H9 (cell line): ENCODE measurements around the gene CTCF. TPM values are rescaled to one million over a fixed set of nuclear protein-coding genes. Genes with fewer than 3 reads are reported as not detected.

Source experiments
- DNase-seq: peaks from one replicate; pipeline ENCODE4 v3.0.0-alpha.2; 2017
- H2AFZ ChIP-seq: one replicate; pipeline ENCODE4 v1.6.1; 2013; ENCODE audit warnings: mild to moderate bottlenecking, low read length, control low read depth, moderate library complexity
- H2AK5ac ChIP-seq: 2 replicates; pipeline ENCODE4 v1.6.1; 2013; ENCODE audit warnings: low read length, control low read depth, mixed read lengths; ENCODE audit not compliant: insufficient read length
- H2BK120ac ChIP-seq: one replicate; pipeline ENCODE4 v1.6.1; 2013; ENCODE audit warnings: low read depth, mild to moderate bottlenecking, low read length, control low read depth, inconsistent platforms; ENCODE audit not compliant: poor library complexity, severe bottlenecking
- H2BK12ac ChIP-seq: 2 replicates; pipeline ENCODE4 v1.6.1; 2013; ENCODE audit warnings: low read length, control low read depth, mixed read lengths, low read depth; ENCODE audit not compliant: insufficient read length
- H2BK15ac ChIP-seq: 2 replicates; pipeline ENCODE4 v1.6.1; 2013; ENCODE audit warnings: low read depth, low read length, control low read depth
- H2BK20ac ChIP-seq: one replicate; pipeline ENCODE4 v1.6.1; 2013; ENCODE audit warnings: low read depth, mild to moderate bottlenecking, low read length, control low read depth, inconsistent platforms; ENCODE audit not compliant: poor library complexity, severe bottlenecking
- H2BK5ac ChIP-seq: 2 replicates; pipeline ENCODE4 v1.6.1; 2013; ENCODE audit warnings: low read length, control low read depth, mixed read lengths; ENCODE audit not compliant: insufficient read length
- H3K14ac ChIP-seq: 2 replicates; pipeline ENCODE4 v1.6.1; 2013; ENCODE audit warnings: low read length, control low read depth; ENCODE audit not compliant: insufficient read depth
- H3K18ac ChIP-seq: 2 replicates; pipeline ENCODE4 v1.6.1; 2013; ENCODE audit warnings: low read depth, mild to moderate bottlenecking, mixed read lengths, low read length, control low read depth; ENCODE audit not compliant: insufficient read length
- H3K23ac ChIP-seq: 2 replicates; pipeline ENCODE4 v1.6.1; 2013; ENCODE audit warnings: low read length, control low read depth, mixed read lengths, low read depth; ENCODE audit not compliant: insufficient read length
- H3K23me2 ChIP-seq: 2 replicates; pipeline ENCODE4 v1.6.1; 2013; ENCODE audit warnings: low read depth, mild to moderate bottlenecking, mixed read lengths, low read length, control low read depth; ENCODE audit not compliant: insufficient read length, poor library complexity, severe bottlenecking
- H3K27ac ChIP-seq: 2 replicates; pipeline ENCODE4 v1.5.1; 2013; ENCODE audit warnings: low read length, control low read depth, mixed read lengths, low read depth; ENCODE audit not compliant: insufficient read length
- H3K27me3 ChIP-seq: 2 replicates; pipeline ENCODE4 v1.6.1; 2013; ENCODE audit warnings: low read length, control low read depth, inconsistent platforms; ENCODE audit not compliant: insufficient read depth
- H3K4ac ChIP-seq: 2 replicates; pipeline ENCODE4 v1.6.1; 2013; ENCODE audit warnings: low read depth, mild to moderate bottlenecking, control low read depth, inconsistent platforms, low read length, moderate library complexity
- H3K4me1 ChIP-seq: 2 replicates; pipeline ENCODE4 v1.6.1; 2013; ENCODE audit warnings: low read length, control low read depth, inconsistent platforms; ENCODE audit not compliant: insufficient read depth
- H3K4me2 ChIP-seq: 2 replicates; pipeline ENCODE4 v1.6.1; 2013; ENCODE audit warnings: low read length, control low read depth, mixed read lengths; ENCODE audit not compliant: insufficient read length, insufficient read depth
- H3K56ac ChIP-seq: 2 replicates; pipeline ENCODE4 v1.6.1; 2013; ENCODE audit warnings: low read depth, mild to moderate bottlenecking, mixed read lengths, low read length, control low read depth; ENCODE audit not compliant: insufficient read length
- H3K79me1 ChIP-seq: 2 replicates; pipeline ENCODE4 v1.6.1; 2013; ENCODE audit warnings: low read depth, mild to moderate bottlenecking, moderate library complexity, low read length, control low read depth, inconsistent platforms; ENCODE audit not compliant: insufficient read depth, poor library complexity, severe bottlenecking
- H3K79me2 ChIP-seq: 2 replicates; pipeline ENCODE4 v1.6.1; 2013; ENCODE audit warnings: low read length, control low read depth, inconsistent platforms; ENCODE audit not compliant: insufficient read depth
- H3K9ac ChIP-seq: 2 replicates; pipeline ENCODE4 v1.6.1; 2013; ENCODE audit warnings: low read length, control low read depth, mixed read lengths; ENCODE audit not compliant: insufficient read length; ENCODE audit errors: extremely low read depth
- H3K9me3 ChIP-seq: one replicate; pipeline ENCODE4 v1.6.1; 2013; ENCODE audit warnings: low read depth, low read length, inconsistent platforms; ENCODE audit not compliant: control insufficient read depth
- H3T11ph ChIP-seq: one replicate; pipeline ENCODE4 v1.6.1; 2013; ENCODE audit warnings: mild to moderate bottlenecking, low read length, control low read depth, inconsistent platforms
- H4K20me1 ChIP-seq: one replicate; pipeline ENCODE4 v1.6.1; 2013; ENCODE audit not compliant: control insufficient read depth, insufficient read length, insufficient read depth
- H4K5ac ChIP-seq: 2 replicates; pipeline ENCODE4 v1.6.1; 2013; ENCODE audit warnings: low read depth, mild to moderate bottlenecking, mixed read lengths, low read length, control low read depth; ENCODE audit not compliant: insufficient read length
- H4K8ac ChIP-seq: replicated peaks from 2 replicates; pipeline ENCODE4 v1.6.1; 2013; ENCODE audit warnings: low read length, control low read depth, mixed read lengths, low read depth; ENCODE audit not compliant: insufficient read length
- H4K91ac ChIP-seq: 2 replicates; pipeline ENCODE4 v1.6.1; 2013; ENCODE audit warnings: low read depth, mild to moderate bottlenecking, moderate library complexity, mixed read lengths, low read length, control low read depth; ENCODE audit not compliant: insufficient read length
- H3K27ac Mint-ChIP-seq, 3 experiments: 2 replicates in 2 of 3; 3 replicates in 1 of 3; pipeline ENCODE4 v1.8.0; 2020 to 2021; ENCODE audit warnings: mixed read lengths in 3 of 3, mild to moderate bottlenecking in 1 of 3, moderate library complexity in 1 of 3
- H3K27me3 Mint-ChIP-seq: 2 replicates; pipeline ENCODE4 v1.8.0; 2021; ENCODE audit warnings: low read depth, mild to moderate bottlenecking, moderate library complexity, mixed read lengths
- H3K36me3 Mint-ChIP-seq, 3 experiments: 2 replicates in 2 of 3; 3 replicates in 1 of 3; pipeline ENCODE4 v1.8.0; 2020 to 2021; ENCODE audit warnings: low read depth in 3 of 3, mixed read lengths in 3 of 3; ENCODE audit not compliant: insufficient read depth in 1 of 3
- H3K4me1 Mint-ChIP-seq, 2 experiments: 2 replicates each; pipeline ENCODE4 v1.8.0; 2020; ENCODE audit warnings: mixed read lengths in 2 of 2
- H3K4me3 Mint-ChIP-seq, 2 experiments: 2 replicates in 1 of 2; 3 replicates in 1 of 2; pipeline ENCODE4 v1.8.0; 2020 to 2021; ENCODE audit warnings: mild to moderate bottlenecking in 2 of 2, mixed read lengths in 2 of 2, moderate library complexity in 1 of 2
- H3K9me3 Mint-ChIP-seq, 2 experiments: 2 replicates in 1 of 2; 3 replicates in 1 of 2; pipeline ENCODE4 v1.8.0; 2020; ENCODE audit warnings: mild to moderate bottlenecking in 2 of 2, mixed read lengths in 2 of 2, moderate library complexity in 1 of 2
- WGBS: extraction: QIAGEN DNeasy Blood & Tissue Kit; methylation state at CpG from one replicate; pipeline ENCODE4 v1.1.7; 2013; ENCODE audit warnings: missing lambda C conversion rate, low lambda C conversion rate, mixed read lengths; ENCODE audit not compliant: insufficient read length; ENCODE audit errors: extremely low coverage; 5-methylcytosine and 5-hydroxymethylcytosine counted together
- total RNA-seq: library from RNA; stranded (reverse); gene quantifications from 2 replicates; pipeline ENCODE4 v1.2.1, GENCODE V29; 2021
- TF ChIP-seq, protein P1 (sequence below): fragments of 200-600 bp; sonication (generic); conservative IDR thresholded peaks from 3 replicates; pipeline ENCODE4 v1.8.0; 2021; ENCODE audit warnings: antibody characterized with exemption, mild to moderate bottlenecking

The CTCF gene
- total RNA-seq, 1 experiment from 2014 or later: 87.3 TPM

DNA sequence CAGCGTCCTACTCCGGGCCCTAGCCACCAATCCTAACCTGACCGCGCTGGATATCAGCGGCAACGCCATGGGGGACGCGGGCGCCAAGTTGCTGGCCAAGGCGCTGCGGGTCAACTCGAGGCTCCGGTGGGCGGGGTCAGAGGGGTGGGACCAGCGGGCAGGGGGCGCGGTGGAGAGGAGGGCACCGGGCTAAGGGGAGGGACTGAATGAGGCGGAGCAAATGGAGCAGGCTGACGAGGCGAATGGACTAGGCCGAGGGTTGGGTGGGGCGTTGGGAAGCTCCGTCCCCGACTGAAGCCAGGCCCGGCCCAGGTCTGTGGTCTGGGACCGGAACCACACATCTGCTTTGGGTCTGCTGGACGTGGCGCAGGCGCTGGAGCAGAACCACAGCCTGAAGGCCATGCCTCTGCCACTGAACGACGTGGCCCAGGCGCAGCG is 87.2 kb downstream of the CTCF start:
- no peak overlapping the region for H4K91ac ChIP-seq
- WGBS: no CpG with 5 or more reads among the region's 34 CpGs
- H2AK5ac ChIP-seq: no peak overlapping the region
- H4K5ac ChIP-seq: no peak overlapping the region
- TF ChIP-seq, protein P1, sequence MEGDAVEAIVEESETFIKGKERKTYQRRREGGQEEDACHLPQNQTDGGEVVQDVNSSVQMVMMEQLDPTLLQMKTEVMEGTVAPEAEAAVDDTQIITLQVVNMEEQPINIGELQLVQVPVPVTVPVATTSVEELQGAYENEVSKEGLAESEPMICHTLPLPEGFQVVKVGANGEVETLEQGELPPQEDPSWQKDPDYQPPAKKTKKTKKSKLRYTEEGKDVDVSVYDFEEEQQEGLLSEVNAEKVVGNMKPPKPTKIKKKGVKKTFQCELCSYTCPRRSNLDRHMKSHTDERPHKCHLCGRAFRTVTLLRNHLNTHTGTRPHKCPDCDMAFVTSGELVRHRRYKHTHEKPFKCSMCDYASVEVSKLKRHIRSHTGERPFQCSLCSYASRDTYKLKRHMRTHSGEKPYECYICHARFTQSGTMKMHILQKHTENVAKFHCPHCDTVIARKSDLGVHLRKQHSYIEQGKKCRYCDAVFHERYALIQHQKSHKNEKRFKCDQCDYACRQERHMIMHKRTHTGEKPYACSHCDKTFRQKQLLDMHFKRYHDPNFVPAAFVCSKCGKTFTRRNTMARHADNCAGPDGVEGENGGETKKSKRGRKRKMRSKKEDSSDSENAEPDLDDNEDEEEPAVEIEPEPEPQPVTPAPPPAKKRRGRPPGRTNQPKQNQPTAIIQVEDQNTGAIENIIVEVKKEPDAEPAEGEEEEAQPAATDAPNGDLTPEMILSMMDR: no peak
- H4K8ac ChIP-seq: no peak overlapping the region
- no peak overlapping the region for H3K14ac ChIP-seq
- no peak overlapping the region for H3T11ph ChIP-seq
- H2BK12ac ChIP-seq: no peak overlapping the region
- peak overlapping the region in 1 of 2 experiments; percentile 51; a peak in 1 of 5 replicates for H3K4me3 Mint-ChIP-seq
- H3K79me2 ChIP-seq: no peaks in the 10 kb centered on the region
- H3K18ac ChIP-seq: no peak overlapping the region
- H3K9me3 ChIP-seq: no peaks in the 10 kb centered on the region
- H3K4me1 ChIP-seq: no peaks in the 10 kb centered on the region
- peaks cover 3 to 10% of the 10 kb centered on the region in 2 experiments for H3K4me1 Mint-ChIP-seq
- DNase-seq: peak; percentile 95
- no peaks in the 10 kb centered on the region for H3K79me1 ChIP-seq
- no peaks in the 10 kb centered on the region; a peak in 1 of 5 replicates for H3K9me3 Mint-ChIP-seq
- H3K23ac ChIP-seq: no peak overlapping the region
- no peak overlapping the region for H3K56ac ChIP-seq
- no peak overlapping the region for H3K9ac ChIP-seq
- no peak overlapping the region for H2BK15ac ChIP-seq
- H4K20me1 ChIP-seq: no peaks in the 10 kb centered on the region
- no peak overlapping the region for H2BK5ac ChIP-seq
- no peak overlapping the region for H2BK20ac ChIP-seq
- peaks cover 8 to 28% (median 26%) of the 10 kb centered on the region in 3 experiments; a peak in 6 of 7 replicates for H3K36me3 Mint-ChIP-seq
- H3K4me2 ChIP-seq: no peak overlapping the region
- H3K27ac ChIP-seq: no peak overlapping the region
- H3K4ac ChIP-seq: no peak overlapping the region
- no peak overlapping the region for H3K27ac Mint-ChIP-seq
- H2BK120ac ChIP-seq: no peak overlapping the region
- H3K23me2 ChIP-seq: peaks cover 10% of the 10 kb centered on the region
- H3K27me3 ChIP-seq: no peaks in the 10 kb centered on the region; the same call in 1 of the 2 replicates
- no peak overlapping the region for H2AFZ ChIP-seq
- peaks cover 5% of the 10 kb centered on the region for H3K27me3 Mint-ChIP-seq
